IMR-90 (cell line): ENCODE measurements around the gene NREP.

Experiments
- BHLHE40 ChIP-seq: fragments of 150-350 bp; IDR thresholded peaks from 2 replicates; pipeline ENCODE4 v1.6.1; 2016; ENCODE audit warnings: mild to moderate bottlenecking, low read depth, low read length
- CTCF ChIP-seq: conservative IDR thresholded peaks from 2 replicates; pipeline ENCODE4 v1.5.1; 2012; ENCODE audit warnings: mild to moderate bottlenecking, low read depth, low read length, improper control_type of control experiment
- NFE2L2 ChIP-seq: fragments of 150-350 bp; IDR thresholded peaks from 2 replicates; pipeline ENCODE4 v1.6.1; 2016; ENCODE audit warnings: low read depth, mild to moderate bottlenecking, low read length
- POLR2A ChIP-seq: IDR thresholded peaks from 2 replicates; pipeline ENCODE4 v1.6.1; 2012; ENCODE audit warnings: mild to moderate bottlenecking, low read depth, low read length
- RFX5 ChIP-seq: IDR thresholded peaks from 2 replicates; pipeline ENCODE4 v1.8.0; 2012; ENCODE audit warnings: low read depth, mild to moderate bottlenecking, low read length, moderate library complexity
- SMC3 ChIP-seq: fragments of 150-350 bp; IDR thresholded peaks from 2 replicates; pipeline ENCODE4 v1.6.1; 2016; ENCODE audit warnings: low read depth, mild to moderate bottlenecking, antibody characterized with exemption, low read length, moderate library complexity
- USF2 ChIP-seq: fragments of 150-350 bp; IDR thresholded peaks from 2 replicates; pipeline ENCODE4 v1.6.1; 2017; ENCODE audit warnings: mild to moderate bottlenecking, antibody characterized with exemption, low read length, low read depth

GRCh38 chr5:111772456-111773122 lies 15.6 kb upstream of the NREP start:
- TF ChIP-seq RFX5, result no peak
- no peak for TF ChIP-seq CTCF
- TF ChIP-seq POLR2A, result no peak
- no peak for TF ChIP-seq SMC3
- TF ChIP-seq NFE2L2, result no peak
- TF ChIP-seq BHLHE40, result no peak
- TF ChIP-seq USF2, result no peak
